Measurements from ENCODE around the gene TBXT. TPM values are rescaled to one million over a fixed set of nuclear protein-coding genes. Genes with fewer than 3 reads are reported as not detected.
"Not testable (repeated sequence)": the region's sequence is repeated elsewhere in the genome, so short reads cannot be mapped to it uniquely, and the experiment has no call there.

Gene TBXT
- total RNA-seq, 1 donor from 2014 or later: not detected

- DNase-seq: no peak
Measured at GRCh38 chr6:166169549-166170421, 2.1 kb upstream of the TBXT start.

DNA sequence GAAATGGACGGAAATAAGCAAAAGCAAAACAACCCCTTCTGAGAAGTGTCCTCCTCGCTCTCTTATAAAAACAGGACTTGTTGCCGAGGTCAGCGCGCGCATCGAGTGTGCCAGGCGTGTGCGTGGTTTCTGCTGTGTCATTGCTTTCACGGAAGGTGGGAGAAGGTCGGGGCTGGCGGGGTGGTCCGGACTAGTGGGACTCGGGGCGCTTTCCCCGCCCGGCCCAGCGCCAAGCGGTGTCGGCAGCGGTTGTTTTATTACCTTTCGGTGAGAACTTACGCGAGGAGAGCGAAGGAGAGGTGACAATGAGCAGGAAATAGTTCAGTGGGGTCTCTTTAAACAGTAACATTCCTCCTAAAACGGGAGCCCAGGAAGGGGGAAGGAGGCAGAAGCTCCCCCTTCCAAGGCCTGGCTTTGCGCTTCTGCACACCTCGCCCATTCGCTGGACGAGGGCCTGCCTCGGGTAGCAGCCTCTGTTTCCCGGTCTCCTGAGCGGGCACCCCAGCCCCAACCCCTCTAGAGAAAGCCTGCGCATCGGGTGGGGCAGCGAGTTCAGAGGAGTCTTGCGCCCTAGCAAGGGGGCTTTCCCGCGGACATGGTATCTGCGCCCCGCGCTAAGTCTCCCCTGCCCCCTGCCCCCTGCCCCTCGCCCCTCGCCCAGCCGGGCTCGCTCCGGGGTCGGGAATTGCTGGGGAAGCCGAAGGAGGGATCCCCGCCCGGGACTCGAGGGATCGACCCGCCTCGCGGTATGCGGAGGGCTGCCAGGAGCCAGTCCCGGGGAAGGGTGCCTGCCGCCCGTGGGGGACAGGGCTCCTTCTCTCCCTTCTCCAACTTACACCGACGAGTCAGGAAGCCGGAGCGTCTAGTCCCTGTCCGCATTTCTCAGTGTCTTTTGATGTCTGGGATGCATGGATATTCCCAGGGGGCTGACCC is 1.2 kb upstream of the TBXT start:
- DNase-seq: no peak

DNA sequence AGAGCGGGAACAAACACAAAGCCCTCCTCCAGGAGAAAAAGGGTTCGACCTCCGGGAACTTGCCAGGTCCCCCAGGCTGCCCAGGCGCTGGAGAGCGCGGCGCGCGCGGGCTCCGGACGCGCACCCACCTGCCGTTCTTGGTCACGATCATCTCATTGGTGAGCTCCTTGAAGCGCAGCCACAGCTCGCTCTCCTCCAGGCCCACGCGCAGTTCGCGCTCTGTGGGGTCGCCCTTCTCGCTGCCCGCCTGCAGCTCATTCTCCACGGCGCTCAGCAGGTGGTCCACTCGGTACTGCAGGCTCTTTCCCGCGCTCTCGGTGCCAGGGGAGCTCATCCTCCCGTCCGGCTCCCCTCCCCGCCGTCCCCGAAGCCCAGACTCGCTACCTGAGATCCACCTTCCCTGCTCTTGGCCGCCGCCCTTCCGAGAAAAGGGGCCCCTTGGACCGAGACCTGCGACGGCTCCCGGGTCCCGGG is 356 bp downstream of the TBXT start:
- DNase-seq: no peak

- DNase-seq: no peak
Measured at GRCh38 chr6:166166314-166167257, 1.1 kb downstream of the TBXT start.

GRCh38 chr6:166165558-166166313 is 1.9 kb downstream of the TBXT start:
- DNase-seq: no peak

DNA sequence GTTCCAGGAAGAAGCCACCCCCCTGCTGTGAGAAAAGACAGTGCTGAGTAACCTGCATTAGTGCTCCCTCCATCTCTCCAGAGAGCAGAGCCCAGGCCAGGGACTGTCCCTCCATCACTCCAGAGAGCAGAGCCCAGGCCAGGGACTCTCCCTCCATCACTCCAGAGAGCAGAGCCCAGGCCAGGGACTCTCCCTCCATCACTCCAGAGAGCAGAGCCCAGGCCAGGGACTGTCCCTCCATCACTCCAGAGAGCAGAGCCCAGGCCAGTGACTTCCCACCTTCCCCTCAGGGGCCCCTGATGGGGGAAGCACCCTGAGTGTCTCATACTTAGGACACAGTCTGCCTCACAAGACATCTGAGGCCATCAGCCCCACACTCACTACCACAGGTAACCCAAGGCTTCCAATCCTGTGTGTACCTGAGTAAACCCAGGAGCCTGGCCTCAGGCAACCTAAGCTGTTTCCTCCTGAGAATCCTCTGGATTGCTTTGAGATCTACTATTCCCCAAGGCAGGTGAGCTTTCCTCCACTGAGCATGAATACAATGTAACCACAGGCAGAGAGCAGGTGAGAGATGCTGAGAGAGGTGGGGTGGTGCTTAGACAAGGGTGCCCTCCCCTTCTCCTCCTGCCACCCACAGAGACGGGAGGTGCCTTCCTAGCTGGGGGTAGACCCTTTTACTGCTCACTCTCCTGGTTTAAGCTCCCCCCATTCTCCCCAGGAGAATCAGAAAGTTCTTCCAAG is 4.9 kb downstream of the TBXT start:
- DNase-seq: no peak

DNA sequence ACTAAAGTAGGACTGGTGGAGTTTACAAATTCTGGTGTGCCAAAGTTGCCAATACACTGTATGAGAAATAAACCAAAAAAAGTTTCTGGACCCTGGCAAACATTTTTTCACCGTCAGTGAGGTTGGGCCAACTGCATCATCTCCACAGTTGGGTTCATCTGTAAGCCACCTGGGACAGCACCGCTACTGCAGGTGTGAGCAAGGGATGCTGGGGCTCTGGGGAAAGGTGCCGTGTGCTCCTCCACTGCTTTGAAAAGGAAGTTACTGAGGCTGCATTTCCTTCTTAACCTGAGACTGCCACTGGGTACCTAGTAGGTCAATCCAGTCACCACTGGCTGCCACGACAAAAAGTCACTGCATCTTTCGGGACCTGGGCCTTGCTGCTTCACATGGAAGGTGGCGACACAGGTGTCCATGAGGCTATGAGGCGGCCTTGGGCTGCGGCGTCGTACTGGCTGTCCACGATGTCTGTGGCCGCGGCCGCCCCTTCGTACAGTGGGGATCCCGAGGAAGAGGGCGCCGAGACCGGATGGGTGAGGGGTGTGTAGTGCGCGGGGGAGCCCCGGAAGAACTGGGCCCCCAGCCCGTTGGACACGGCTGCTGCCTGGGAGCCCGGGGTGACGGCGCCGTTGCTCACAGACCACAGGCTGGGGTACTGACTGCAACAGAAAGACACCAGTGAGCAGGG is 9.6 kb downstream of the TBXT start:
- no peak for DNase-seq

DNA sequence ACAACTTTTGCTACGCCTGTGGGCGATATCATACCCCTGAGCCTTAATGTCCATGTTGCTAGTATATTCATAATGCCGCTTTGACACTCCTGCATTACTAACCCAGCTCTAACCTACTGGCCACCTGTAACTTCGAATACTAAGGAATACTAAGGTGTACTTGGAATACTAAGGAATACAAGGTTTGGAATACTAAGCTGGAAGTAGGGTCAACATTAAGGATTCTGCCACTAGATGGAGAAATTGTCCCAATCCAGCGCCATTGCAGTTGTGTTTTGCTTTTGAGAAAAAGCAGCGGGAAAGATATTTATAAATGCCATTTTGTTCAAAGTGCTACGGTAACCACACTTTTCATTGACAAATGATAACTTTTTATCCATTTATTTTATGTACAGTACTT is 10.7 kb downstream of the TBXT start:
- DNase-seq: peak; percentile 38

GRCh38 chr6:166153966-166154365 is 13.7 kb downstream of the TBXT start:
- DNase-seq: no peak

DNA sequence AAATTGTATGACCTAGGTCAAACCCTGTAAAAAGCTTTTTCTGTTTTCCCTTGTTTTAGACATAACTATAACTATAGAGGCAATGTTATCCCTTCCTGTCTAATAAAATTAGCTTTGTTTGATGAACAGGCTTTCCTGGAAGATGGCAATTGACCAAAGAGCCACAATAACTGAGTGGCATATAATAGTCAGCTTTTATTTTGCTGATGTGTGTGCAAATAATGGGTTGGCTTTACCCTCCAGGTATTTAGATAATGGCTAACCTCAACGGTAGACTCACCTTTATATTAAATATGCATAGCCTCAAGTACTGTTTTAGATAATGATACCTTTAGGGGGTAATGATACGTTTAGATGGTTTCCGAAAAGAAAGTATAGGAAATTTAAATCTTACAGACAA is 15.0 kb downstream of the TBXT start:
- no peak for DNase-seq

DNA sequence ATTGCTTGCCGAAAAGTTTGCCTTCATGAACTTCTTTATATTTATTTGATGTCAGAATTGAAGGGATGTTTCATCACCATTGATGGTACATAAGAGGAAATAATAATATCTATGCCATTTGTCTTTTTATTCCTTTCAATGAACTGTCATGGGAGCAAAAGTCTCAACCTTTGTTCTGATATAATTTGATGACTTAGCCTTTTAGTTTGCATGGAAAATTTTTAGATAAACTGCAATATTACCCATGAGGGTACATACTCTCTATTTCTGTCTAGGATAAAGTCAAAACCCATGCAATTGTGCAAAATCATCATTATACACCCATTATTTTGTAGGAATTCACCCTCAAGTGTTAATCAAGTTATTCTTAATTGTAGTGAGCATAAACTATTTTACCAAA is 15.9 kb downstream of the TBXT start:
- no peak for DNase-seq

- DNase-seq: no peak
Measured at GRCh38 chr6:166145751-166146150, 21.9 kb downstream of the TBXT start.

GRCh38 chr6:166143011-166143410 is 24.6 kb downstream of the TBXT start:
- no peak for DNase-seq

- no peak for DNase-seq
Measured at GRCh38 chr6:166127624-166128472, 39.8 kb downstream of the TBXT start.

DNA sequence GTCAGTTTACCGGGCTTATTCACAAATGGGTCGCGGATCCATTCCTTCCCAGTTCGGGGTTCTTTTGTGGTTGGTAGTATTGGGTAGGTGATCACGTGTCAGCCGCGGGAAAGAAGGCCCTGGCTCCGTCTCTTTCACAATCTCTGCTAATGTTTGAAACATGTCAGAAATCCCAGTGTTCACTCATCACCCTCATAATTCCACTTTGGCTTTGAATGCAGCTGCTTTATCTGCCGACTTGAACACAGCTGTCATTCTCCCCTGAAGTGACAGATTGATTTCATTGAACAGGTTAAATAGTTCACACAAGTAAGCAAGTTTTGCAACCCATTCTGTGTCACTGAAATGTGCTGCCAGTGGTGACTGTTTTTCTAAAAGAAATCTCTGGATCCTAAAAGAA is 44.5 kb downstream of the TBXT start:
- DNase-seq: not testable (repeated sequence)

DNA sequence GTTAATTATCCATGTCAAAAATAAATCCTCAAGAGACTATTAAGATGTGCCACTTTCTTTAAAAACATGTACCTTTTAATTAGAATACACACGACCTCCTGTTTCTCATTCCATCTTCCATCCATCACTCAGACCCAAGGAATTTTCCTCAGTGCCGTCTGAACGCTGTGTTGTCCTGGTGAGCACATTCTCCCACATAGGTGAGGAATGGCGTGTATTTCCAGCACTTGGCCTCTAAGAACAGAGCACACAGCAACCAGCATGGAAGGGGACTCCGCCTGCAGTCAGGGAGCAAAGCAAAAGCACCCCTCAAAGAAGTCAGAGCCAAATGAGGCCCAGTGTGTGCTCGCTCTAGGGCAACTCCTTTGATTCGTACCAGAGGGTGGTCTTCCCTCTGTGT is 45.9 kb downstream of the TBXT start:
- no peak for DNase-seq

GRCh38 chr6:166119116-166119911 is 48.3 kb downstream of the TBXT start:
- DNase-seq: no peak

GRCh38 chr6:166115609-166116008 is 52.0 kb downstream of the TBXT start:
- no peak for DNase-seq
